K562 (cell line): ENCODE measurements around the gene SLC13A4. TPM values are rescaled to one million over a fixed set of nuclear protein-coding genes. Genes with fewer than 3 reads are reported as not detected.

Source experiments
- ARID1B ChIP-seq: fragments of 450-650 bp; IDR thresholded peaks from 2 replicates; pipeline ENCODE4 v1.6.1; 2016; ENCODE audit warnings: antibody characterized with exemption, mild to moderate bottlenecking, inconsistent platforms
- CBFA2T2 ChIP-seq: fragments of 450-650 bp; conservative IDR thresholded peaks from 2 replicates; pipeline ENCODE4 v1.6.1; 2017; ENCODE audit warnings: mild to moderate bottlenecking
- CBX2 ChIP-seq: fragments of 200-600 bp; sonication (generic); IDR thresholded peaks from one replicate; pipeline ENCODE4 v1.6.1; 2012; ENCODE audit warnings: mild to moderate bottlenecking, low read length, inconsistent platforms; ENCODE audit not compliant: insufficient read depth, poor library complexity, severe bottlenecking
- CREM ChIP-seq: IDR thresholded peaks from 2 replicates; pipeline ENCODE4 v1.6.1; 2014; ENCODE audit warnings: antibody characterized with exemption, low read depth
- E2F1 ChIP-seq: sonication (generic); formaldehyde crosslinking; IDR thresholded peaks from 2 replicates; pipeline ENCODE4 v1.8.1; 2023; ENCODE audit warnings: mild to moderate bottlenecking, missing genetic modification reagents, moderate library complexity
- EGR1 ChIP-seq: fragments of 450-650 bp; conservative IDR thresholded peaks from 2 replicates; pipeline ENCODE4 v1.6.1; 2017; ENCODE audit warnings: mild to moderate bottlenecking
- ELK3 ChIP-seq: fragments of 450-650 bp; formaldehyde crosslinking; IDR thresholded peaks from 2 replicates; pipeline ENCODE4 v1.4.0; 2020; ENCODE audit warnings: mild to moderate bottlenecking
- FOXK1 ChIP-seq: sonication (generic); formaldehyde crosslinking; IDR thresholded peaks from 2 replicates; pipeline ENCODE4 v1.8.0; 2022; ENCODE audit warnings: missing genetic modification reagents, mild to moderate bottlenecking, borderline replicate concordance
- HMG20A ChIP-seq: fragments of 450-650 bp; formaldehyde crosslinking; conservative IDR thresholded peaks from 2 replicates; pipeline ENCODE4 v1.4.0; 2020; ENCODE audit warnings: mild to moderate bottlenecking, mixed read lengths
- HNRNPL ChIP-seq: fragments of 200-400 bp; formaldehyde crosslinking; IDR thresholded peaks from 2 replicates; pipeline ENCODE4 v1.6.1; 2017; ENCODE audit warnings: low read depth, mild to moderate bottlenecking, low read length
- MCM3 ChIP-seq: fragments of 450-650 bp; IDR thresholded peaks from 2 replicates; pipeline ENCODE4 v1.6.1; 2016
- MYC ChIP-seq, 2 experiments: fragments of 250-450 bp in 1 of 2; sonication (Bioruptor Pico) in 1 of 2; IDR thresholded peaks; 2 replicates each; pipeline versions ENCODE4 v1.5.1 to v1.6.1; 2012 to 2021; ENCODE audit warnings: low read depth in 2 of 2, borderline replicate concordance in 1 of 2, improper control_type of control experiment in 1 of 2, low read length in 1 of 2, mild to moderate bottlenecking in 1 of 2, moderate library complexity in 1 of 2
- NCOA1 ChIP-seq: fragments of 450-650 bp; IDR thresholded peaks from 2 replicates; pipeline ENCODE4 v1.6.1; 2016; ENCODE audit warnings: low read depth
- POLR3A ChIP-seq: IDR thresholded peaks from 2 replicates; pipeline ENCODE4 v1.6.1; 2011; ENCODE audit warnings: borderline replicate concordance, mild to moderate bottlenecking, moderate library complexity; ENCODE audit not compliant: insufficient read length, insufficient read depth; ENCODE audit errors: extremely low read depth
- RNF2 ChIP-seq: sonication (generic); IDR thresholded peaks from 2 replicates; pipeline ENCODE4 v1.6.1; 2016
- SREBF2 ChIP-seq: sonication (generic); formaldehyde crosslinking; IDR thresholded peaks from 2 replicates; pipeline ENCODE4 v1.4.0; 2020; ENCODE audit warnings: mild to moderate bottlenecking, missing genetic modification reagents
- XRCC3 ChIP-seq: fragments of 450-650 bp; IDR thresholded peaks from 2 replicates; pipeline ENCODE4 v1.6.1; 2017; ENCODE audit warnings: mild to moderate bottlenecking, moderate library complexity
- ZBTB26 ChIP-seq: fragments of 450-650 bp; formaldehyde crosslinking; IDR thresholded peaks from 2 replicates; pipeline ENCODE4 v1.4.0; 2022; ENCODE audit warnings: missing genetic modification characterization
- ZC3H11A ChIP-seq: IDR thresholded peaks from 2 replicates; pipeline ENCODE4 v1.6.1; 2012; ENCODE audit warnings: low read depth, low read length, improper control_type of control experiment
- ZFPM2 ChIP-seq: fragments of 250-450 bp; sonication (Bioruptor Pico); IDR thresholded peaks from 2 replicates; pipeline ENCODE4 v1.5.1; 2022; ENCODE audit warnings: mild to moderate bottlenecking
- ZNF232 ChIP-seq: sonication (generic); formaldehyde crosslinking; IDR thresholded peaks from 2 replicates; pipeline ENCODE4 v1.8.0; 2022; ENCODE audit warnings: mild to moderate bottlenecking, missing genetic modification reagents
- ZNF280A ChIP-seq: fragments of 450-650 bp; IDR thresholded peaks from 2 replicates; pipeline ENCODE4 v1.6.1; 2018; ENCODE audit warnings: mild to moderate bottlenecking, low read depth; ENCODE audit not compliant: partially characterized antibody
- ZNF384 ChIP-seq: IDR thresholded peaks from 2 replicates; pipeline ENCODE4 v1.6.1; 2012; ENCODE audit warnings: low read depth, low read length, improper control_type of control experiment
- polyA plus RNA-seq, 8 experiments: library from polyadenylated mRNA; depleted of rRNA in 4 of 8; stranded (reverse) in 5 of 8; unstranded in 3 of 8; fragments of >200 nt; fragmentation: Nextera tagmentation in 2 of 8; fragmentation: Illumina TruSeq in 1 of 8; extraction: Ambion mirVana in 2 of 8; extraction: Trizol in 1 of 8; gene quantifications; 2 replicates each; pipeline versions ENCODE4 v1.2.1 to v1.2.3, GENCODE V29; 2011 to 2014; ENCODE audit warnings: inconsistent platforms in 1 of 8, missing spikeins in 1 of 8
- total RNA-seq, 7 experiments: library from RNA; depleted of rRNA in 6 of 7; stranded (reverse); fragments of >200 nt in 6 of 7; fragmentation: Illumina TruSeq in 2 of 7; extraction: Trizol in 2 of 7; gene quantifications; 2 replicates each; pipeline versions ENCODE4 v1.2.1 to v1.2.3, GENCODE V29; 2011 to 2021; ENCODE audit warnings: low replicate concordance in 1 of 7

The SLC13A4 gene
- total and polyA plus RNA-seq, 9 of the 15 experiments (the other 6 are each of a cell fraction or from before 2014, with no cell fraction given): 0.11 to 1.0 (median 0.36) TPM

GRCh38 chr7:135653340-135654080, 74.5 kb downstream of the SLC13A4 start (continued):
- TF ChIP-seq ARID1B (peak; percentile 48; the same call in 1 of the 2 replicates), CREM (peak; percentile 33), SREBF2 (CRISPR knock-in tag) (no peak), CBX2 (no peak), HNRNPL (no peak), POLR3A (no peak), RNF2 (no peak), ELK3 (CRISPR knock-in tag) (no peak), ZNF280A (no peak), NCOA1 (no peak), ZFPM2 (CRISPR knock-in tag) (no peak), MYC (IDR thresholded peaks at IDR 0.05; ENCODE audit: low read depth, low read length) (no peak), MYC (CRISPR knock-in tag; IDR thresholded peaks at IDR 0.05; ENCODE audit: borderline replicate concordance, low read depth) (no peak), ZC3H11A (peak; percentile 90; the same call in 1 of the 2 replicates), ZNF384 (no peak), ZNF232 (CRISPR knock-in tag) (no peak), MCM3 (no peak), E2F1 (no peak), CBFA2T2 (peak; percentile 43; the same call in 1 of the 2 replicates), HMG20A (CRISPR knock-in tag) (no peak), FOXK1 (no peak), XRCC3 (no peak), EGR1 (peak; percentile 84), ZBTB26 (no peak)
